Small intestine (tissue), 7 donors: Measurements from ENCODE around the gene PDAP1. TPM values are rescaled to one million over a fixed set of nuclear protein-coding genes. Genes with fewer than 3 reads are reported as not detected.

ENCODE experiments used
- DNase-seq, 2 donors: peaks; one replicate each; pipeline versions ENCODE4 v3.0.0 to v3.0.0-alpha.2; 2013
- FAIRE-seq: peaks from 2 replicates; lab custom pipeline; 2012; peaks lifted over from hg19 to GRCh38; lab: Jason Lieb, UNC
- H3K27ac ChIP-seq, 3 donors: one replicate each; pipeline ENCODE4 v1.5.1; 2013; ENCODE audit warnings: low read length in 2 of 3, mild to moderate bottlenecking in 2 of 3, control low read depth in 1 of 3, inconsistent platforms in 1 of 3, low read depth in 1 of 3, moderate library complexity in 1 of 3
- H3K27me3 ChIP-seq, 3 donors: one replicate each; pipeline ENCODE4 v1.6.1; 2013; ENCODE audit warnings: low read length in 3 of 3, inconsistent platforms in 1 of 3; ENCODE audit not compliant: control insufficient read depth in 3 of 3, insufficient read depth in 3 of 3
- H3K36me3 ChIP-seq, 3 donors: one replicate each; pipeline ENCODE4 v1.6.1; 2013; ENCODE audit warnings: low read length in 3 of 3, inconsistent platforms in 1 of 3, low read depth in 1 of 3, mild to moderate bottlenecking in 1 of 3, moderate library complexity in 1 of 3; ENCODE audit not compliant: control insufficient read depth in 3 of 3, insufficient read depth in 2 of 3
- H3K4me1 ChIP-seq, 3 donors: one replicate each; pipeline ENCODE4 v1.6.1; 2013; ENCODE audit warnings: low read length in 2 of 3, inconsistent platforms in 1 of 3, low read depth in 1 of 3, mild to moderate bottlenecking in 1 of 3, moderate library complexity in 1 of 3; ENCODE audit not compliant: control insufficient read depth in 3 of 3, insufficient read depth in 2 of 3
- H3K4me3 ChIP-seq, 3 donors: one replicate each; pipeline ENCODE4 v1.5.1; 2013; ENCODE audit warnings: low read length in 3 of 3, control low read depth in 1 of 3, inconsistent platforms in 1 of 3, low read depth in 1 of 3, mild to moderate bottlenecking in 1 of 3, moderate library complexity in 1 of 3
- H3K9me3 ChIP-seq, 2 donors: one replicate each; pipeline ENCODE4 v1.6.1; 2013; ENCODE audit warnings: low read depth in 1 of 2, low read length in 1 of 2; ENCODE audit not compliant: control insufficient read depth in 2 of 2, insufficient read depth in 1 of 2
- WGBS, 3 donors: extraction: QIAGEN DNeasy Blood & Tissue Kit; methylation state at CpG; one replicate each; pipeline ENCODE4 v1.1.7; 2013; 5-methylcytosine and 5-hydroxymethylcytosine counted together
- polyA plus RNA-seq, 4 donors: library from polyadenylated mRNA; stranded (reverse) in 3 of 4; unstranded in 1 of 4; fragments of 200-250 nt in 3 of 4; fragments of 120-200 nt in 1 of 4; gene quantifications; one replicate each; pipeline versions ENCODE4 v1.2.1 to v1.2.3, GENCODE V29; 2013
- donor health status: healthy with polysubstance abuse.
- donor health status: control.
- donor health status: control.
- donor health status: Bipolar disorder and iron deficiency.
- donor health status: healthy.

Gene PDAP1
- polyA plus RNA-seq, 4 donors, result 94.7 to 212 (median 110) TPM

- Histone ChIP-seq H3K9me3 (no peaks in the 10 kb centered on the region), H3K36me3 (peaks cover 0 to 21% (median 4%) of the 10 kb centered on the region in 3 donors), H3K4me1 (peaks cover 0 to 14% (median 2%) of the 10 kb centered on the region in 3 donors), H3K27ac (peak overlapping the region; percentile 72 to 89 (median 75)), H3K27me3 (no peaks in the 10 kb centered on the region), H3K4me3 (peak overlapping the region; percentile 66 to 99 (median 88))
- FAIRE-seq (no peak), DNase-seq (peak; percentile 91)
- WGBS, 3 donors, result 1 to 3% (median 1%) methylated on average over 27 to 58 of the region's 58 CpGs
These were observed 33.2 kb downstream of the PDAP1 start for GRCh38 chr7:99375070-99375807.

- FAIRE-seq (no peak), DNase-seq (peak; percentile 85 to 87)
- Histone ChIP-seq H3K27ac (peak within 1 kb of the TSS; percentile 72 to 89 (median 75)), H3K27me3 (no peaks in the 10 kb centered on the region), H3K9me3 (no peaks in the 10 kb centered on the region), H3K4me1 (peaks cover 0 to 14% (median 0%) of the 10 kb centered on the region in 3 donors), H3K36me3 (peaks cover 0 to 19% (median 4%) of the 10 kb centered on the region in 3 donors), H3K4me3 (peak within 1 kb of the TSS; percentile 66 to 99 (median 88))
- WGBS, 3 donors, result 0 to 1% (median 1%) methylated on average over 44 to 95 of the region's 95 CpGs
These were observed 34.0 kb downstream of the PDAP1 start, which contains the start of gene ARPC1B for GRCh38 chr7:99374111-99375064. Gene ARPC1B (plus strand): TSS chr7:99374730. CDS start chr7:99385715, 10,985 bp downstream.

- 75 to 85% (median 83%) methylated on average over 40 to 41 of the region's 41 CpGs for WGBS, 3 donors
- no peak for DNase-seq
- H3K4me1 ChIP-seq, result peaks cover 0 to 14% (median 0%) of the 10 kb centered on the region in 3 donors
- H3K27me3 ChIP-seq, result no peaks in the 10 kb centered on the region
- FAIRE-seq, result no peak
- peak overlapping the region in 2 of 3 donors; percentile 2 to 70 for H3K27ac ChIP-seq
- H3K36me3 ChIP-seq, result peaks cover 0 to 23% (median 4%) of the 10 kb centered on the region in 3 donors
- peak overlapping the region; percentile 66 to 99 (median 88) for H3K4me3 ChIP-seq
- no peaks in the 10 kb centered on the region for H3K9me3 ChIP-seq
These were observed 35.0 kb downstream of the PDAP1 start for GRCh38 chr7:99373091-99374066.

- peaks cover 0 to 22% (median 0%) of the 10 kb centered on the region in 3 donors for H3K36me3 ChIP-seq
- FAIRE-seq (no peak), DNase-seq (peak; percentile 71 to 73)
- no peaks in the 10 kb centered on the region for H3K9me3 ChIP-seq
- H3K27me3 ChIP-seq, result no peaks in the 10 kb centered on the region
- 22 to 47% (median 43%) methylated on average over 21 of the region's 21 CpGs for WGBS, 3 donors
- H3K4me1 ChIP-seq, result peaks cover 0 to 14% (median 0%) of the 10 kb centered on the region in 3 donors
- H3K4me3 ChIP-seq, result peak overlapping the region in 1 of 3 donors; percentile 35
- peak overlapping the region in 2 of 3 donors; percentile 2 to 60 for H3K27ac ChIP-seq
These were observed 35.9 kb downstream of the PDAP1 start for GRCh38 chr7:99372275-99373090.

- no peaks in the 10 kb centered on the region for H3K9me3 ChIP-seq
- peaks cover 0 to 14% (median 0%) of the 10 kb centered on the region in 3 donors for H3K4me1 ChIP-seq
- peaks cover 0 to 33% (median 7%) of the 10 kb centered on the region in 3 donors for H3K36me3 ChIP-seq
- no peaks in the 10 kb centered on the region for H3K27me3 ChIP-seq
- no peak overlapping the region for H3K27ac ChIP-seq
- FAIRE-seq (no peak), DNase-seq (no peak)
- WGBS, 3 donors, result 88 to 93% (median 92%) methylated on average over 11 of the region's 11 CpGs
- no peak overlapping the region for H3K4me3 ChIP-seq
These were observed 36.9 kb downstream of the PDAP1 start for GRCh38 chr7:99371376-99371920.

GRCh38 chr7:99369767-99370391, 38.5 kb downstream of the PDAP1 start:
- FAIRE-seq (no peak), DNase-seq (no peak)
- Histone ChIP-seq H3K27ac (no peak overlapping the region), H3K9me3 (no peaks in the 10 kb centered on the region), H3K36me3 (peaks cover 0 to 44% (median 11%) of the 10 kb centered on the region in 3 donors), H3K4me1 (peaks cover 0 to 6% (median 0%) of the 10 kb centered on the region in 3 donors), H3K4me3 (no peak overlapping the region), H3K27me3 (no peaks in the 10 kb centered on the region)
- 71 to 79% (median 76%) methylated on average over 9 of the region's 9 CpGs for WGBS, 3 donors
